Activated naive CD8-positive, alpha-beta T cell treated with anti-CD3 and anti-CD28 coated beads, Interleukin-2, amount 50 U/mL, for 16 hours (primary cell): ENCODE data around the gene ARL6IP5.

Source experiments
- DNase-seq: peaks from one replicate; pipeline ENCODE4 v3.0.0-alpha.2; 2020; ENCODE audit warnings: low read depth, low spot score

ARL6IP5 gene

GRCh38 chr3:69116162-69116561, 31.4 kb downstream of the ARL6IP5 start:
- DNase-seq, result no peak

GRCh38 chr3:69116897-69117296, 32.2 kb downstream of the ARL6IP5 start:
- DNase-seq, result no peak

GRCh38 chr3:69118555-69118954, 33.8 kb downstream of the ARL6IP5 start:
- no peak for DNase-seq

- DNase-seq, result no peak
Measured at GRCh38 chr3:69119138-69119537, 34.4 kb downstream of the ARL6IP5 start.

GRCh38 chr3:69119681-69120080, 34.9 kb downstream of the ARL6IP5 start:
- DNase-seq, result no peak

GRCh38 chr3:69120879-69121464, 36.2 kb downstream of the ARL6IP5 start:
- DNase-seq, result peak; percentile 66

- no peak for DNase-seq
Measured at GRCh38 chr3:69121513-69121912, 36.8 kb downstream of the ARL6IP5 start.

GRCh38 chr3:69121950-69122349, 37.2 kb downstream of the ARL6IP5 start:
- no peak for DNase-seq

GRCh38 chr3:69122403-69122802, 37.7 kb downstream of the ARL6IP5 start, which contains the start of gene LMOD3:
Gene LMOD3 (minus strand): TSS chr3:69122595. CDS start chr3:69122386, 209 bp downstream.
- no peak for DNase-seq

- DNase-seq, result no peak
Measured at GRCh38 chr3:69126216-69126615, 41.5 kb downstream of the ARL6IP5 start.

GRCh38 chr3:69126999-69127398, 42.3 kb downstream of the ARL6IP5 start:
- DNase-seq, result no peak

GRCh38 chr3:69128509-69128908, 43.8 kb downstream of the ARL6IP5 start:
- DNase-seq, result no peak

GRCh38 chr3:69129531-69129930, 44.8 kb downstream of the ARL6IP5 start:
- DNase-seq, result no peak

GRCh38 chr3:69130689-69131088, 46.0 kb downstream of the ARL6IP5 start:
- DNase-seq, result no peak

- no peak for DNase-seq
Measured at GRCh38 chr3:69137005-69137404, 52.3 kb downstream of the ARL6IP5 start.

GRCh38 chr3:69137412-69137811, 52.7 kb downstream of the ARL6IP5 start:
- DNase-seq, result no peak

- no peak for DNase-seq
Measured at GRCh38 chr3:69141313-69141712, 56.6 kb downstream of the ARL6IP5 start.

- no peak for DNase-seq
Measured at GRCh38 chr3:69142090-69142489, 57.4 kb downstream of the ARL6IP5 start.

- DNase-seq, result no peak
Measured at GRCh38 chr3:69142797-69143454, 58.2 kb downstream of the ARL6IP5 start.

GRCh38 chr3:69143612-69144011, 58.9 kb downstream of the ARL6IP5 start:
- DNase-seq, result no peak

GRCh38 chr3:69144631-69145245, 60.0 kb downstream of the ARL6IP5 start:
- DNase-seq, result no peak

GRCh38 chr3:69145688-69146087, 61.0 kb downstream of the ARL6IP5 start:
- DNase-seq, result no peak

GRCh38 chr3:69149586-69149985, 64.8 kb downstream of the ARL6IP5 start:
- no peak for DNase-seq
